Liver (tissue), 9 donors: ENCODE results near the gene HOXD13. TPM values are rescaled to one million over a fixed set of nuclear protein-coding genes. Genes with fewer than 3 reads are reported as not detected.

Experiments used
- DNase-seq: peaks from one replicate; pipeline ENCODE4 v3.0.0-alpha.2; 2017; ENCODE audit warnings: low spot score
- H3K27ac ChIP-seq, 2 donors: one replicate each; pipeline ENCODE4 v1.7.0; 2013; ENCODE audit warnings: inconsistent platforms in 2 of 2, low read length in 2 of 2, control low read depth in 1 of 2, low read depth in 1 of 2, mild to moderate bottlenecking in 1 of 2
- H3K27me3 ChIP-seq, 4 donors: one replicate each; pipeline versions ENCODE4 v1.6.1 to v1.7.0; 2013; ENCODE audit warnings: low read length in 3 of 4, inconsistent platforms in 1 of 4, mild to moderate bottlenecking in 1 of 4, moderate library complexity in 1 of 4; ENCODE audit not compliant: control insufficient read depth in 4 of 4, insufficient read depth in 4 of 4
- H3K36me3 ChIP-seq, 4 donors: one replicate each; pipeline versions ENCODE4 v1.6.1 to v1.7.0; 2013; ENCODE audit warnings: low read length in 3 of 4, mild to moderate bottlenecking in 3 of 4, low read depth in 1 of 4, moderate library complexity in 1 of 4; ENCODE audit not compliant: control insufficient read depth in 4 of 4, insufficient read depth in 3 of 4
- H3K4me1 ChIP-seq, 4 donors: one replicate each; pipeline versions ENCODE4 v1.6.1 to v1.7.0; 2013; ENCODE audit warnings: low read length in 3 of 4, mild to moderate bottlenecking in 3 of 4, moderate library complexity in 1 of 4; ENCODE audit not compliant: control insufficient read depth in 4 of 4, insufficient read depth in 4 of 4
- H3K4me3 ChIP-seq, 3 donors: one replicate each; pipeline versions ENCODE4 v1.6.1 to v1.7.0; 2013; ENCODE audit warnings: low read length in 3 of 3, control low read depth in 1 of 3, low read depth in 1 of 3, mild to moderate bottlenecking in 1 of 3
- H3K9ac ChIP-seq, 2 donors: one replicate each; pipeline ENCODE4 v1.7.0; 2013; ENCODE audit warnings: low read length in 2 of 2, mild to moderate bottlenecking in 2 of 2, moderate library complexity in 2 of 2, control low read depth in 1 of 2, low read depth in 1 of 2
- H3K9me3 ChIP-seq, 4 donors: one replicate each; pipeline versions ENCODE4 v1.6.1 to v1.7.0; 2013; ENCODE audit warnings: low read length in 3 of 4; ENCODE audit not compliant: control insufficient read depth in 4 of 4
- ATF3 ChIP-seq: IDR thresholded peaks from 2 replicates; pipeline ENCODE4 v1.6.1; 2016; ENCODE audit warnings: antibody characterized with exemption
- CTCF ChIP-seq: fragments of 150-350 bp; IDR thresholded peaks from 2 replicates; pipeline ENCODE4 v1.5.1; 2017; ENCODE audit warnings: improper control_type of control experiment, low read depth, low read length; ENCODE audit not compliant: missing input control
- EGR1 ChIP-seq, 2 donors: IDR thresholded peaks; 2 replicates each; pipeline ENCODE4 v1.6.1; 2016 to 2018; ENCODE audit warnings: antibody characterized with exemption in 2 of 2, low read depth in 2 of 2
- FOXA1 ChIP-seq: IDR thresholded peaks from 2 replicates; pipeline ENCODE4 v1.6.1; 2016; ENCODE audit warnings: antibody characterized with exemption
- FOXA2 ChIP-seq: IDR thresholded peaks from 2 replicates; pipeline ENCODE4 v1.6.1; 2016; ENCODE audit warnings: antibody characterized with exemption
- GABPA ChIP-seq, 2 donors: IDR thresholded peaks in 1 of 2; conservative IDR thresholded peaks in 1 of 2; 2 replicates each; pipeline ENCODE4 v1.6.1; 2016; ENCODE audit warnings: antibody characterized with exemption in 2 of 2, mild to moderate bottlenecking in 1 of 2, moderate library complexity in 1 of 2
- HNF4A ChIP-seq, 2 donors: conservative IDR thresholded peaks; 2 replicates each; pipeline ENCODE4 v1.6.1; 2016; ENCODE audit warnings: antibody characterized with exemption in 2 of 2, mild to moderate bottlenecking in 2 of 2
- HNF4G ChIP-seq: IDR thresholded peaks from 2 replicates; pipeline ENCODE4 v1.6.1; 2016; ENCODE audit warnings: antibody characterized with exemption
- JUND ChIP-seq, 2 donors: IDR thresholded peaks; 2 replicates each; pipeline ENCODE4 v1.6.1; 2016; ENCODE audit warnings: antibody characterized with exemption in 2 of 2
- MAX ChIP-seq: IDR thresholded peaks from 2 replicates; pipeline ENCODE4 v1.6.1; 2016; ENCODE audit warnings: antibody characterized with exemption
- NR2F2 ChIP-seq: IDR thresholded peaks from 2 replicates; pipeline ENCODE4 v1.6.1; 2016; ENCODE audit warnings: antibody characterized with exemption
- RAD21 ChIP-seq, 2 donors: IDR thresholded peaks; 2 replicates each; pipeline ENCODE4 v1.6.1; 2016; ENCODE audit warnings: antibody characterized with exemption in 2 of 2, mild to moderate bottlenecking in 2 of 2
- REST ChIP-seq: IDR thresholded peaks from 2 replicates; pipeline ENCODE4 v1.6.1; 2016; ENCODE audit warnings: antibody characterized with exemption, mild to moderate bottlenecking
- SP1 ChIP-seq: IDR thresholded peaks from 2 replicates; pipeline ENCODE4 v1.6.1; 2018; ENCODE audit warnings: antibody characterized with exemption, mild to moderate bottlenecking
- TAF1 ChIP-seq: conservative IDR thresholded peaks from 2 replicates; pipeline ENCODE4 v1.6.1; 2016; ENCODE audit warnings: antibody characterized with exemption, mild to moderate bottlenecking
- YY1 ChIP-seq: IDR thresholded peaks from 2 replicates; pipeline ENCODE4 v1.6.1; 2016; ENCODE audit warnings: antibody characterized with exemption, mild to moderate bottlenecking
- ZBTB33 ChIP-seq: IDR thresholded peaks from 2 replicates; pipeline ENCODE4 v1.6.1; 2016; ENCODE audit warnings: antibody characterized with exemption
- WGBS: extraction: QIAGEN DNeasy Blood & Tissue Kit; methylation state at CpG from one replicate; pipeline ENCODE4 v1.1.7; 2013; 5-methylcytosine and 5-hydroxymethylcytosine counted together
- polyA plus RNA-seq, 2 donors: library from polyadenylated mRNA; stranded (reverse) in 1 of 2; unstranded in 1 of 2; fragments of 200-250 nt in 1 of 2; fragments of >200 nt in 1 of 2; fragmentation: Nextera tagmentation in 1 of 2; extraction: Ambion mirVana in 1 of 2; gene quantifications; one replicate each; pipeline versions ENCODE4 v1.2.1 to v1.2.3, GENCODE V29; 2013 to 2015
- total RNA-seq, 2 donors: library from RNA; depleted of rRNA; stranded (reverse); fragments of >200 nt; gene quantifications; one replicate each; pipeline ENCODE4 v1.2.3, GENCODE V29; 2014
- donor health status: healthy.
- donor health status: healthy.
- donor health status: healthy.
- donor health status: healthy.
- donor health status: healthy.

Gene HOXD13
- total and polyA plus RNA-seq, 4 donors, result not detected

GRCh38 chr2:176094349-176094748, 1.8 kb downstream of the HOXD13 start:
- Histone ChIP-seq H3K9me3 (peaks cover 0 to 4% (median 2%) of the 10 kb centered on the region in 4 donors), H3K4me3 (no peak overlapping the region), H3K27me3 (peaks cover 10 to 54% (median 26%) of the 10 kb centered on the region in 4 donors), H3K27ac (no peak overlapping the region), H3K36me3 (no peaks in the 10 kb centered on the region), H3K4me1 (peaks cover 9 to 24% (median 18%) of the 10 kb centered on the region in 4 donors), H3K9ac (no peak overlapping the region)
- DNase-seq, result no peak
- no peak for TF ChIP-seq YY1
- TF ChIP-seq REST, result no peak
- no peak for TF ChIP-seq EGR1 (IDR thresholded peaks at IDR 0.05; ENCODE audit: low read depth in 2 of 2)
- no peak for TF ChIP-seq TAF1
- no peak for TF ChIP-seq HNF4A (conservative IDR thresholded peaks at IDR 0.05)
- TF ChIP-seq ZBTB33, result no peak
- no peak for TF ChIP-seq ATF3
- TF ChIP-seq FOXA2, result no peak
- no peak for TF ChIP-seq NR2F2
- TF ChIP-seq FOXA1, result no peak
- no peak for TF ChIP-seq HNF4G
- no peak for TF ChIP-seq RAD21 (IDR thresholded peaks at IDR 0.05)
- no peak for TF ChIP-seq CTCF
- no peak for TF ChIP-seq MAX
- TF ChIP-seq GABPA (IDR thresholded peaks at IDR 0.05 in 1 of 2, conservative IDR thresholded peaks at IDR 0.05 in 1 of 2), result no peak
- no peak for TF ChIP-seq JUND (IDR thresholded peaks at IDR 0.05)
- TF ChIP-seq SP1, result no peak
- WGBS, result 11% methylated on average over 12 of the region's 12 CpGs

GRCh38 chr2:176095421-176095820, 2.9 kb downstream of the HOXD13 start:
- Histone ChIP-seq H3K27me3 (peaks cover 15 to 60% (median 31%) of the 10 kb centered on the region in 4 donors), H3K9me3 (peaks cover 0 to 4% (median 2%) of the 10 kb centered on the region in 4 donors), H3K9ac (no peak overlapping the region), H3K4me3 (no peak overlapping the region), H3K4me1 (peaks cover 9 to 24% (median 18%) of the 10 kb centered on the region in 4 donors), H3K36me3 (no peaks in the 10 kb centered on the region), H3K27ac (no peak overlapping the region)
- WGBS, result 14% methylated on average over 5 of the region's 5 CpGs
- DNase-seq, result no peak
- TF ChIP-seq MAX (no peak), FOXA1 (no peak), HNF4G (no peak)
